Measurements from ENCODE around the gene TCF21.

TCF21 gene

GRCh38 chr6:133887156-133887879 lies 1.6 kb upstream of the TCF21 start:
- TF ChIP-seq CTCF (IDR thresholded peaks at IDR 0.05; ENCODE audit: insufficient read depth, low read depth, low read length, missing control alignments): no peak
- no peak overlapping the region for H3K4me3 ChIP-seq (ENCODE audit: low read depth, low read length)
- DNase-seq (ENCODE audit: low read depth): no peak

- TF ChIP-seq CTCF (IDR thresholded peaks at IDR 0.05; ENCODE audit: insufficient read depth, low read depth, low read length, missing control alignments): no peak
- no peak for DNase-seq (ENCODE audit: low read depth)
- no peak overlapping the region for H3K4me3 ChIP-seq (ENCODE audit: low read depth, low read length)
Measured at GRCh38 chr6:133887880-133888230, 1.1 kb upstream of the TCF21 start.

- H3K4me3 ChIP-seq (ENCODE audit: low read depth, low read length): no peak overlapping the region
- no peak for DNase-seq (ENCODE audit: low read depth)
- TF ChIP-seq CTCF (IDR thresholded peaks at IDR 0.05; ENCODE audit: insufficient read depth, low read depth, low read length, missing control alignments): no peak
Measured at GRCh38 chr6:133889557-133890403, 867 bp downstream of the TCF21 start.

- DNase-seq (ENCODE audit: low read depth): no peak
- H3K4me3 ChIP-seq (ENCODE audit: low read depth, low read length): no peak overlapping the region
- no peak for TF ChIP-seq CTCF (IDR thresholded peaks at IDR 0.05; ENCODE audit: insufficient read depth, low read depth, low read length, missing control alignments)
Measured at GRCh38 chr6:133890711-133891148, 1.8 kb downstream of the TCF21 start.

GRCh38 chr6:133891149-133891926 lies 2.4 kb downstream of the TCF21 start:
- DNase-seq (ENCODE audit: low read depth): no peak
- no peak overlapping the region for H3K4me3 ChIP-seq (ENCODE audit: low read depth, low read length)
- TF ChIP-seq CTCF (IDR thresholded peaks at IDR 0.05; ENCODE audit: insufficient read depth, low read depth, low read length, missing control alignments): no peak

- TF ChIP-seq CTCF (IDR thresholded peaks at IDR 0.05; ENCODE audit: insufficient read depth, low read depth, low read length, missing control alignments): no peak
- DNase-seq (ENCODE audit: low read depth): no peak
- H3K4me3 ChIP-seq (ENCODE audit: low read depth, low read length): no peak overlapping the region
Measured at GRCh38 chr6:133891927-133892812, 3.3 kb downstream of the TCF21 start.
